ENCODE data around the gene PANX2. TPM values are rescaled to one million over a fixed set of nuclear protein-coding genes. Genes with fewer than 3 reads are reported as not detected.

Gene PANX2
- total and polyA plus RNA-seq, 2 of the 13 experiments (the other 11 are each of a cell fraction or from before 2014, with no cell fraction given), result 0.15 to 1.1 TPM

- TF ChIP-seq, protein P1, sequence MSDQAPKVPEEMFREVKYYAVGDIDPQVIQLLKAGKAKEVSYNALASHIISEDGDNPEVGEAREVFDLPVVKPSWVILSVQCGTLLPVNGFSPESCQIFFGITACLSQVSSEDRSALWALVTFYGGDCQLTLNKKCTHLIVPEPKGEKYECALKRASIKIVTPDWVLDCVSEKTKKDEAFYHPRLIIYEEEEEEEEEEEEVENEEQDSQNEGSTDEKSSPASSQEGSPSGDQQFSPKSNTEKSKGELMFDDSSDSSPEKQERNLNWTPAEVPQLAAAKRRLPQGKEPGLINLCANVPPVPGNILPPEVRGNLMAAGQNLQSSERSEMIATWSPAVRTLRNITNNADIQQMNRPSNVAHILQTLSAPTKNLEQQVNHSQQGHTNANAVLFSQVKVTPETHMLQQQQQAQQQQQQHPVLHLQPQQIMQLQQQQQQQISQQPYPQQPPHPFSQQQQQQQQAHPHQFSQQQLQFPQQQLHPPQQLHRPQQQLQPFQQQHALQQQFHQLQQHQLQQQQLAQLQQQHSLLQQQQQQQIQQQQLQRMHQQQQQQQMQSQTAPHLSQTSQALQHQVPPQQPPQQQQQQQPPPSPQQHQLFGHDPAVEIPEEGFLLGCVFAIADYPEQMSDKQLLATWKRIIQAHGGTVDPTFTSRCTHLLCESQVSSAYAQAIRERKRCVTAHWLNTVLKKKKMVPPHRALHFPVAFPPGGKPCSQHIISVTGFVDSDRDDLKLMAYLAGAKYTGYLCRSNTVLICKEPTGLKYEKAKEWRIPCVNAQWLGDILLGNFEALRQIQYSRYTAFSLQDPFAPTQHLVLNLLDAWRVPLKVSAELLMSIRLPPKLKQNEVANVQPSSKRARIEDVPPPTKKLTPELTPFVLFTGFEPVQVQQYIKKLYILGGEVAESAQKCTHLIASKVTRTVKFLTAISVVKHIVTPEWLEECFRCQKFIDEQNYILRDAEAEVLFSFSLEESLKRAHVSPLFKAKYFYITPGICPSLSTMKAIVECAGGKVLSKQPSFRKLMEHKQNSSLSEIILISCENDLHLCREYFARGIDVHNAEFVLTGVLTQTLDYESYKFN (CRISPR knock-in tag; conservative IDR thresholded peaks at IDR 0.05), result peak; percentile 52
- 0 out of 2 replicates have a peak, but pooled peaks have one; percentile 68 for TF ChIP-seq ZBTB4 (CRISPR knock-in tag; IDR thresholded peaks at IDR 0.05; ENCODE audit: borderline replicate concordance)
- peak; percentile 87; the same call in 1 of the 2 replicates for TF ChIP-seq TFAP4 (IDR thresholded peaks at IDR 0.05; ENCODE audit: borderline replicate concordance, low read depth)
- TF ChIP-seq, protein P2, sequence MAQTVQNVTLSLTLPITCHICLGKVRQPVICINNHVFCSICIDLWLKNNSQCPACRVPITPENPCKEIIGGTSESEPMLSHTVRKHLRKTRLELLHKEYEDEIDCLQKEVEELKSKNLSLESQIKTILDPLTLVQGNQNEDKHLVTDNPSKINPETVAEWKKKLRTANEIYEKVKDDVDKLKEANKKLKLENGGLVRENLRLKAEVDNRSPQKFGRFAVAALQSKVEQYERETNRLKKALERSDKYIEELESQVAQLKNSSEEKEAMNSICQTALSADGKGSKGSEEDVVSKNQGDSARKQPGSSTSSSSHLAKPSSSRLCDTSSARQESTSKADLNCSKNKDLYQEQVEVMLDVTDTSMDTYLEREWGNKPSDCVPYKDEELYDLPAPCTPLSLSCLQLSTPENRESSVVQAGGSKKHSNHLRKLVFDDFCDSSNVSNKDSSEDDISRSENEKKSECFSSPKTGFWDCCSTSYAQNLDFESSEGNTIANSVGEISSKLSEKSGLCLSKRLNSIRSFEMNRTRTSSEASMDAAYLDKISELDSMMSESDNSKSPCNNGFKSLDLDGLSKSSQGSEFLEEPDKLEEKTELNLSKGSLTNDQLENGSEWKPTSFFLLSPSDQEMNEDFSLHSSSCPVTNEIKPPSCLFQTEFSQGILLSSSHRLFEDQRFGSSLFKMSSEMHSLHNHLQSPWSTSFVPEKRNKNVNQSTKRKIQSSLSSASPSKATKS (CRISPR knock-in tag; IDR thresholded peaks at IDR 0.05), result no peak
- TF ChIP-seq, protein P3, sequence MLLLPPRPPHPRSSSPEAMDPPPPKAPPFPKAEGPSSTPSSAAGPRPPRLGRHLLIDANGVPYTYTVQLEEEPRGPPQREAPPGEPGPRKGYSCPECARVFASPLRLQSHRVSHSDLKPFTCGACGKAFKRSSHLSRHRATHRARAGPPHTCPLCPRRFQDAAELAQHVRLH (CRISPR knock-in tag; IDR thresholded peaks at IDR 0.05; ENCODE audit: borderline replicate concordance, low read depth), result no peak
- TF ChIP-seq POGZ (CRISPR knock-in tag; IDR thresholded peaks at IDR 0.05), result no peak
- TF ChIP-seq ZBTB38 (CRISPR knock-in tag; IDR thresholded peaks at IDR 0.05), result peak; percentile 89
- TF ChIP-seq NFIC (IDR thresholded peaks at IDR 0.05; ENCODE audit: low read length), result no peak
- TF ChIP-seq CTCF (CRISPR knock-in tag; IDR thresholded peaks at IDR 0.05), result peak; percentile 14; the same call in 1 of the 2 replicates
- TF ChIP-seq ZNF136 (CRISPR knock-in tag; IDR thresholded peaks at IDR 0.05; ENCODE audit: low read depth), result no peak
- TF ChIP-seq SPEN (CRISPR knock-in tag; IDR thresholded peaks at IDR 0.05; ENCODE audit: low read depth), result peak; percentile 36; the same call in 1 of the 2 replicates
- no peak for TF ChIP-seq ZNF660 (CRISPR knock-in tag; IDR thresholded peaks at IDR 0.05; ENCODE audit: borderline replicate concordance, low read depth)
Observed at GRCh38 chr22:50225200-50225969, 54.9 kb downstream of the PANX2 start (continued).

All from HepG2 (cell line).